ENCODE measurements around the gene S100A5. TPM values are rescaled to one million over a fixed set of nuclear protein-coding genes. Genes with fewer than 3 reads are reported as not detected.

Gene S100A5
- total and polyA plus RNA-seq, 9 of the 15 experiments (the other 6 are each of a cell fraction or from before 2014, with no cell fraction given), result 0.56 to 1.4 (median 0.64) TPM; not detected in 5

- TF ChIP-seq, protein P1, sequence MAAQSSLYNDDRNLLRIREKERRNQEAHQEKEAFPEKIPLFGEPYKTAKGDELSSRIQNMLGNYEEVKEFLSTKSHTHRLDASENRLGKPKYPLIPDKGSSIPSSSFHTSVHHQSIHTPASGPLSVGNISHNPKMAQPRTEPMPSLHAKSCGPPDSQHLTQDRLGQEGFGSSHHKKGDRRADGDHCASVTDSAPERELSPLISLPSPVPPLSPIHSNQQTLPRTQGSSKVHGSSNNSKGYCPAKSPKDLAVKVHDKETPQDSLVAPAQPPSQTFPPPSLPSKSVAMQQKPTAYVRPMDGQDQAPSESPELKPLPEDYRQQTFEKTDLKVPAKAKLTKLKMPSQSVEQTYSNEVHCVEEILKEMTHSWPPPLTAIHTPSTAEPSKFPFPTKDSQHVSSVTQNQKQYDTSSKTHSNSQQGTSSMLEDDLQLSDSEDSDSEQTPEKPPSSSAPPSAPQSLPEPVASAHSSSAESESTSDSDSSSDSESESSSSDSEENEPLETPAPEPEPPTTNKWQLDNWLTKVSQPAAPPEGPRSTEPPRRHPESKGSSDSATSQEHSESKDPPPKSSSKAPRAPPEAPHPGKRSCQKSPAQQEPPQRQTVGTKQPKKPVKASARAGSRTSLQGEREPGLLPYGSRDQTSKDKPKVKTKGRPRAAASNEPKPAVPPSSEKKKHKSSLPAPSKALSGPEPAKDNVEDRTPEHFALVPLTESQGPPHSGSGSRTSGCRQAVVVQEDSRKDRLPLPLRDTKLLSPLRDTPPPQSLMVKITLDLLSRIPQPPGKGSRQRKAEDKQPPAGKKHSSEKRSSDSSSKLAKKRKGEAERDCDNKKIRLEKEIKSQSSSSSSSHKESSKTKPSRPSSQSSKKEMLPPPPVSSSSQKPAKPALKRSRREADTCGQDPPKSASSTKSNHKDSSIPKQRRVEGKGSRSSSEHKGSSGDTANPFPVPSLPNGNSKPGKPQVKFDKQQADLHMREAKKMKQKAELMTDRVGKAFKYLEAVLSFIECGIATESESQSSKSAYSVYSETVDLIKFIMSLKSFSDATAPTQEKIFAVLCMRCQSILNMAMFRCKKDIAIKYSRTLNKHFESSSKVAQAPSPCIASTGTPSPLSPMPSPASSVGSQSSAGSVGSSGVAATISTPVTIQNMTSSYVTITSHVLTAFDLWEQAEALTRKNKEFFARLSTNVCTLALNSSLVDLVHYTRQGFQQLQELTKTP (IDR thresholded peaks at IDR 0.05; ENCODE audit: low read depth in 1 of 2, partially characterized antibody in 2 of 2), result no peak
- TF ChIP-seq ZNF311 (CRISPR knock-in tag; IDR thresholded peaks at IDR 0.05) (no peak), ZNF717 (CRISPR knock-in tag; IDR thresholded peaks at IDR 0.05) (no peak), SETDB1 (IDR thresholded peaks at IDR 0.05; ENCODE audit: low read length) (no peak), PHB2 (IDR thresholded peaks at IDR 0.05; ENCODE audit: low read depth) (no peak), HEY1 (CRISPR knock-in tag; IDR thresholded peaks at IDR 0.05; ENCODE audit: borderline replicate concordance) (no peak)
Observed at GRCh38 chr1:153513023-153513422, 27.7 kb downstream of the S100A5 start (continued).

- BruUV-seq (replicated peaks), result no TSS peak
- Histone ChIP-seq H3K9me1 (ENCODE audit: control insufficient read depth, insufficient read depth, low read length) (no peaks in the 10 kb centered on the region), H3K4me1 (replicated peaks in 1 of 2; ENCODE audit: control insufficient read depth in 2 of 2, insufficient read depth in 2 of 2, low read length in 2 of 2) (peaks cover 7 to 21% of the 10 kb centered on the region in 2 experiments; a peak in 3 of 5 replicates), H3K9ac (ENCODE audit: insufficient read depth in 1 of 2, low read depth in 2 of 2, low read length in 2 of 2) (no peak overlapping the region), H3K27ac (ENCODE audit: extremely low read depth, low read depth, low read length) (no peak overlapping the region), H4K20me1 (replicated peaks; ENCODE audit: control insufficient read depth, insufficient read depth, low read length) (no peaks in the 10 kb centered on the region), H3K79me2 (ENCODE audit: control insufficient read depth, insufficient read depth, low read length) (no peaks in the 10 kb centered on the region), H2AFZ (ENCODE audit: low read depth, low read length) (peak overlapping the region; percentile 73), H3K27me3 (ENCODE audit: control insufficient read depth in 2 of 2, insufficient read depth in 2 of 2, low read length in 2 of 2) (no peaks in the 10 kb centered on the region), H3K4me2 (ENCODE audit: insufficient read depth, low read length) (no peak overlapping the region; the same call in 1 of the 2 replicates), H3K4me3 (no peak overlapping the region), H3K9me3 (replicated peaks; ENCODE audit: control insufficient read depth, insufficient read depth, low read depth, low read length) (no peaks in the 10 kb centered on the region), H3K36me3 (ENCODE audit: control insufficient read depth, insufficient read depth, low read length) (no peaks in the 10 kb centered on the region)
- intact Hi-C loops (cut with micrococcal nuclease), result loop anchor here (1.0 to 10.0 kb wide), 5 partner anchors 57 to 476 kb away; partner anchors contain the start of genes ILF2, RAB13 and SLC27A3
- POLR2A ChIA-PET, result interaction anchor here (0.6 to 1.3 kb wide), 4 partner anchors 15 to 265 kb away, joined by 3 to 6 read pairs (median 3); partner anchors contain the start of genes CHTOP and S100A13
- peak; percentile 85 to 86 (median 86) for DNase-seq (ENCODE audit: extremely low read depth in 1 of 4, low spot score in 3 of 4)
- peak; percentile 82 for FAIRE-seq
- in situ Hi-C loops (cut with MboI), result loop anchor here (10.0 kb wide), 1 partner anchor 54 kb away; the partner anchor contains the start of gene S100A2
- CTCF ChIA-PET (ENCODE audit: low intra/inter-chr PET ratio), result interaction anchor here (0.6 to 4.6 kb wide), 7 partner anchors 14 to 1489 kb away, joined by 3 to 58 read pairs (median 5); partner anchors contain the start of genes RAB13 and S100A2
- WGBS (ENCODE audit: insufficient coverage, low coverage, missing lambda C conversion rate), result 2% methylated on average over 7 of the region's 7 CpGs
- peak; percentile 91 for ATAC-seq
- TF ChIP-seq TRIM28 (IDR thresholded peaks at IDR 0.05) (no peak), ZNF431 (CRISPR knock-in tag; IDR thresholded peaks at IDR 0.05) (no peak)
- TF ChIP-seq, protein P2, sequence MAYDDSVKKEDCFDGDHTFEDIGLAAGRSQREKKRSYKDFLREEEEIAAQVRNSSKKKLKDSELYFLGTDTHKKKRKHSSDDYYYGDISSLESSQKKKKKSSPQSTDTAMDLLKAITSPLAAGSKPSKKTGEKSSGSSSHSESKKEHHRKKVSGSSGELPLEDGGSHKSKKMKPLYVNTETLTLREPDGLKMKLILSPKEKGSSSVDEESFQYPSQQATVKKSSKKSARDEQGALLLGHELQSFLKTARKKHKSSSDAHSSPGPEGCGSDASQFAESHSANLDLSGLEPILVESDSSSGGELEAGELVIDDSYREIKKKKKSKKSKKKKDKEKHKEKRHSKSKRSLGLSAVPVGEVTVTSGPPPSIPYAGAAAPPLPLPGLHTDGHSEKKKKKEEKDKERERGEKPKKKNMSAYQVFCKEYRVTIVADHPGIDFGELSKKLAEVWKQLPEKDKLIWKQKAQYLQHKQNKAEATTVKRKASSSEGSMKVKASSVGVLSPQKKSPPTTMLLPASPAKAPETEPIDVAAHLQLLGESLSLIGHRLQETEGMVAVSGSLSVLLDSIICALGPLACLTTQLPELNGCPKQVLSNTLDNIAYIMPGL (CRISPR knock-in tag; IDR thresholded peaks at IDR 0.05), result no peak
- TF ChIP-seq, protein P3, sequence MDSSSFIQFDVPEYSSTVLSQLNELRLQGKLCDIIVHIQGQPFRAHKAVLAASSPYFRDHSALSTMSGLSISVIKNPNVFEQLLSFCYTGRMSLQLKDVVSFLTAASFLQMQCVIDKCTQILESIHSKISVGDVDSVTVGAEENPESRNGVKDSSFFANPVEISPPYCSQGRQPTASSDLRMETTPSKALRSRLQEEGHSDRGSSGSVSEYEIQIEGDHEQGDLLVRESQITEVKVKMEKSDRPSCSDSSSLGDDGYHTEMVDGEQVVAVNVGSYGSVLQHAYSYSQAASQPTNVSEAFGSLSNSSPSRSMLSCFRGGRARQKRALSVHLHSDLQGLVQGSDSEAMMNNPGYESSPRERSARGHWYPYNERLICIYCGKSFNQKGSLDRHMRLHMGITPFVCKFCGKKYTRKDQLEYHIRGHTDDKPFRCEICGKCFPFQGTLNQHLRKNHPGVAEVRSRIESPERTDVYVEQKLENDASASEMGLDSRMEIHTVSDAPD (CRISPR knock-in tag; IDR thresholded peaks at IDR 0.05), result no peak
- TF ChIP-seq, protein P4, sequence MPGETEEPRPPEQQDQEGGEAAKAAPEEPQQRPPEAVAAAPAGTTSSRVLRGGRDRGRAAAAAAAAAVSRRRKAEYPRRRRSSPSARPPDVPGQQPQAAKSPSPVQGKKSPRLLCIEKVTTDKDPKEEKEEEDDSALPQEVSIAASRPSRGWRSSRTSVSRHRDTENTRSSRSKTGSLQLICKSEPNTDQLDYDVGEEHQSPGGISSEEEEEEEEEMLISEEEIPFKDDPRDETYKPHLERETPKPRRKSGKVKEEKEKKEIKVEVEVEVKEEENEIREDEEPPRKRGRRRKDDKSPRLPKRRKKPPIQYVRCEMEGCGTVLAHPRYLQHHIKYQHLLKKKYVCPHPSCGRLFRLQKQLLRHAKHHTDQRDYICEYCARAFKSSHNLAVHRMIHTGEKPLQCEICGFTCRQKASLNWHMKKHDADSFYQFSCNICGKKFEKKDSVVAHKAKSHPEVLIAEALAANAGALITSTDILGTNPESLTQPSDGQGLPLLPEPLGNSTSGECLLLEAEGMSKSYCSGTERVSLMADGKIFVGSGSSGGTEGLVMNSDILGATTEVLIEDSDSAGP (CRISPR knock-in tag; IDR thresholded peaks at IDR 0.05), result no peak
Observed at GRCh38 chr1:153510984-153511410, 29.7 kb downstream of the S100A5 start.

Measured in K562 (cell line).